ENCODE measurements around the gene KAZN. TPM values are rescaled to one million over a fixed set of nuclear protein-coding genes. Genes with fewer than 3 reads are reported as not detected.

Gene KAZN
- polyA plus RNA-seq, 1 of the 3 experiments (the other 2 are of a cell fraction) = 6.8 TPM

GRCh38 chr1:14909920-14910460, 311.5 kb downstream of the KAZN start:
- Histone ChIP-seq H4K20me1 (ENCODE audit: insufficient read depth) (no peaks in the 10 kb centered on the region), H3K4me1 (ENCODE audit: control insufficient read depth in 1 of 2, insufficient read depth in 2 of 2, low read depth in 1 of 2, low read length in 1 of 2) (peaks cover 0 to 7% of the 10 kb centered on the region in 2 experiments; a peak in 1 of 4 replicates), H3K36me3 (replicated peaks in 1 of 2; ENCODE audit: control insufficient read depth in 1 of 2, insufficient read depth in 2 of 2, low read length in 1 of 2) (no peaks in the 10 kb centered on the region), H2AFZ (ENCODE audit: low read depth) (no peak overlapping the region), H3K9ac (no peak overlapping the region), H3K9me3 (no peaks in the 10 kb centered on the region), H3K27me3 (ENCODE audit: insufficient read depth) (no peaks in the 10 kb centered on the region), H3K4me3 (ENCODE audit: low read depth in 2 of 2, low read length in 1 of 2) (no peak overlapping the region), H3K9me2 (no peaks in the 10 kb centered on the region), H3K79me2 (ENCODE audit: insufficient read depth) (no peaks in the 10 kb centered on the region), H3K4me2 (no peak overlapping the region), H3F3A (replicated peaks; ENCODE audit: insufficient read depth) (no peaks in the 10 kb centered on the region), H3K27ac (ENCODE audit: low read depth in 2 of 2, low read length in 1 of 2) (no peak overlapping the region)
- TF ChIP-seq CTCF (IDR thresholded peaks at IDR 0.05) = no peak
- no peak for TF ChIP-seq ZBTB33 (IDR thresholded peaks at IDR 0.05; ENCODE audit: borderline replicate concordance, low read depth)
- no peak for TF ChIP-seq MAX (IDR thresholded peaks at IDR 0.05; ENCODE audit: low read depth)
- no peak for TF ChIP-seq EZH2phosphoT487 (IDR thresholded peaks at IDR 0.05; ENCODE audit: borderline replicate concordance, low read depth)
- TF ChIP-seq NRF1 (IDR thresholded peaks at IDR 0.05; ENCODE audit: low read depth, low read length) = no peak
- no peak for TF ChIP-seq ELF1 (IDR thresholded peaks at IDR 0.05)
- POLR2A ChIA-PET = no interaction called here
- DNase-seq = no peak
- CTCF ChIA-PET = interaction anchor here (1.7 kb wide), 1 partner anchor 117 kb away, joined by 6 read pairs; no protein-coding TSS in a partner anchor
- WGBS (ENCODE audit: low lambda C conversion rate) = 88% methylated on average over 8 of the region's 10 CpGs

- no peak overlapping the region for H3K4me3 ChIP-seq (ENCODE audit: low read depth in 2 of 2, low read length in 1 of 2)
- H3K27me3 ChIP-seq (ENCODE audit: insufficient read depth) = no peaks in the 10 kb centered on the region
- H3K27ac ChIP-seq (ENCODE audit: low read depth in 2 of 2, low read length in 1 of 2) = no peak overlapping the region
- H3K36me3 ChIP-seq (replicated peaks in 1 of 2; ENCODE audit: control insufficient read depth in 1 of 2, insufficient read depth in 2 of 2, low read length in 1 of 2) = no peaks in the 10 kb centered on the region
- ChIA-PET CTCF (interaction anchor here (0.7 to 2.7 kb wide), 4 partner anchors 13 to 135 kb away, joined by 3 to 18 read pairs (median 4); no protein-coding TSS in a partner anchor), POLR2A (no interaction called here)
- H3F3A ChIP-seq (replicated peaks; ENCODE audit: insufficient read depth) = no peaks in the 10 kb centered on the region
- 70% methylated on average over 8 of the region's 12 CpGs for WGBS (ENCODE audit: low lambda C conversion rate)
- no peak for DNase-seq
- no peaks in the 10 kb centered on the region for H4K20me1 ChIP-seq (ENCODE audit: insufficient read depth)
- H3K4me2 ChIP-seq = no peak overlapping the region
- no peaks in the 10 kb centered on the region for H3K79me2 ChIP-seq (ENCODE audit: insufficient read depth)
- H2AFZ ChIP-seq (ENCODE audit: low read depth) = no peak overlapping the region
- H3K9ac ChIP-seq = no peak overlapping the region
- H3K9me2 ChIP-seq = no peaks in the 10 kb centered on the region
- H3K4me1 ChIP-seq (ENCODE audit: control insufficient read depth in 1 of 2, insufficient read depth in 2 of 2, low read depth in 1 of 2, low read length in 1 of 2) = peaks cover 0 to 7% of the 10 kb centered on the region in 2 experiments; a peak in 1 of 4 replicates
- no peaks in the 10 kb centered on the region for H3K9me3 ChIP-seq
- no peak for TF ChIP-seq TCF12 (IDR thresholded peaks at IDR 0.05)
- no peak for TF ChIP-seq RXRA (IDR thresholded peaks at IDR 0.05; ENCODE audit: borderline replicate concordance, low read depth)
- no peak for TF ChIP-seq RFX5 (IDR thresholded peaks at IDR 0.05; ENCODE audit: low read length)
- no peak for TF ChIP-seq GATA2 (CRISPR knock-in tag; IDR thresholded peaks at IDR 0.05)
- TF ChIP-seq CHD2 (IDR thresholded peaks at IDR 0.05; ENCODE audit: low read length, partially characterized antibody) = no peak
- TF ChIP-seq CTCF (IDR thresholded peaks at IDR 0.05) = no peak
- TF ChIP-seq NRF1 (IDR thresholded peaks at IDR 0.05; ENCODE audit: low read depth, low read length) = no peak
- no peak for TF ChIP-seq SMC3 (IDR thresholded peaks at IDR 0.05; ENCODE audit: low read depth, low read length)
- TF ChIP-seq EZH2phosphoT487 (IDR thresholded peaks at IDR 0.05; ENCODE audit: borderline replicate concordance, low read depth) = no peak
- TF ChIP-seq YY1 (IDR thresholded peaks at IDR 0.05; ENCODE audit: low read depth) = no peak
- no peak for TF ChIP-seq MXI1 (IDR thresholded peaks at IDR 0.05; ENCODE audit: low read depth, low read length)
- TF ChIP-seq NFIC (IDR thresholded peaks at IDR 0.05; ENCODE audit: borderline replicate concordance) = no peak
- no peak for TF ChIP-seq FOXJ3 (CRISPR knock-in tag; IDR thresholded peaks at IDR 0.05)
- TF ChIP-seq PBX3 (IDR thresholded peaks at IDR 0.05) = no peak
- TF ChIP-seq JUND (IDR thresholded peaks at IDR 0.05) = no peak
- no peak for TF ChIP-seq GABPA (IDR thresholded peaks at IDR 0.05; ENCODE audit: low read depth)
- no peak for TF ChIP-seq TAF1 (IDR thresholded peaks at IDR 0.05; ENCODE audit: borderline replicate concordance, low read depth, low read length)
These were observed 312.7 kb downstream of the KAZN start for GRCh38 chr1:14910984-14911721.
